ENCODE data around the gene C20orf144. TPM values are rescaled to one million over a fixed set of nuclear protein-coding genes. Genes with fewer than 3 reads are reported as not detected.

C20orf144 gene
- total and polyA plus RNA-seq, 9 of the 15 experiments (the other 6 are each of a cell fraction or from before 2014, with no cell fraction given): 0.04 to 0.23 (median 0.11) TPM; not detected in 2

- TF ChIP-seq ZNF830 (CRISPR knock-in tag; IDR thresholded peaks at IDR 0.05): no peak
- TF ChIP-seq ZFP36 (IDR thresholded peaks at IDR 0.05; ENCODE audit: low read depth, low read length, partially characterized antibody): no peak
- no peak for TF ChIP-seq ILK (tag; IDR thresholded peaks at IDR 0.05; ENCODE audit: borderline replicate concordance, low read depth)
- TF ChIP-seq LARP7 (IDR thresholded peaks at IDR 0.05): peak; percentile 10; the same call in 1 of the 2 replicates
- TF ChIP-seq SMAD2 (IDR thresholded peaks at IDR 0.05; ENCODE audit: low read depth, low read length): no peak
- TF ChIP-seq ZNF175 (CRISPR knock-in tag; IDR thresholded peaks at IDR 0.05; ENCODE audit: low read depth): no peak
- no peak for TF ChIP-seq ZBTB1 (CRISPR knock-in tag; IDR thresholded peaks at IDR 0.05; ENCODE audit: borderline replicate concordance, low read depth)
- TF ChIP-seq MEF2A (IDR thresholded peaks at IDR 0.05; ENCODE audit: control insufficient read depth, low read depth, low read length): no peak
- no peak for TF ChIP-seq PHB2 (IDR thresholded peaks at IDR 0.05; ENCODE audit: low read depth)
- TF ChIP-seq, protein P1, sequence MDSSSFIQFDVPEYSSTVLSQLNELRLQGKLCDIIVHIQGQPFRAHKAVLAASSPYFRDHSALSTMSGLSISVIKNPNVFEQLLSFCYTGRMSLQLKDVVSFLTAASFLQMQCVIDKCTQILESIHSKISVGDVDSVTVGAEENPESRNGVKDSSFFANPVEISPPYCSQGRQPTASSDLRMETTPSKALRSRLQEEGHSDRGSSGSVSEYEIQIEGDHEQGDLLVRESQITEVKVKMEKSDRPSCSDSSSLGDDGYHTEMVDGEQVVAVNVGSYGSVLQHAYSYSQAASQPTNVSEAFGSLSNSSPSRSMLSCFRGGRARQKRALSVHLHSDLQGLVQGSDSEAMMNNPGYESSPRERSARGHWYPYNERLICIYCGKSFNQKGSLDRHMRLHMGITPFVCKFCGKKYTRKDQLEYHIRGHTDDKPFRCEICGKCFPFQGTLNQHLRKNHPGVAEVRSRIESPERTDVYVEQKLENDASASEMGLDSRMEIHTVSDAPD (CRISPR knock-in tag; IDR thresholded peaks at IDR 0.05): no peak
- no peak for TF ChIP-seq E2F6 (IDR thresholded peaks at IDR 0.05; ENCODE audit: borderline replicate concordance in 1 of 2, extremely low read depth in 1 of 2, insufficient read depth in 1 of 2, insufficient read length in 1 of 2, low read depth in 1 of 2, low read length in 1 of 2, poor library complexity in 1 of 2, severe bottlenecking in 1 of 2)
- no peak for TF ChIP-seq HNRNPLL (IDR thresholded peaks at IDR 0.05; ENCODE audit: low read depth, low read length, poor library complexity, severe bottlenecking)
- TF ChIP-seq, protein P2, sequence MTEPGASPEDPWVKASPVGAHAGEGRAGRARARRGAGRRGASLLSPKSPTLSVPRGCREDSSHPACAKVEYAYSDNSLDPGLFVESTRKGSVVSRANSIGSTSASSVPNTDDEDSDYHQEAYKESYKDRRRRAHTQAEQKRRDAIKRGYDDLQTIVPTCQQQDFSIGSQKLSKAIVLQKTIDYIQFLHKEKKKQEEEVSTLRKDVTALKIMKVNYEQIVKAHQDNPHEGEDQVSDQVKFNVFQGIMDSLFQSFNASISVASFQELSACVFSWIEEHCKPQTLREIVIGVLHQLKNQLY (CRISPR knock-in tag; conservative IDR thresholded peaks at IDR 0.05): no peak
- no peak for TF ChIP-seq GTF3C2 (IDR thresholded peaks at IDR 0.05; ENCODE audit: borderline replicate concordance, extremely low read depth, insufficient read length)
- no peak for TF ChIP-seq KDM1A (IDR thresholded peaks at IDR 0.05)
- 0 out of 2 replicates have a peak, but pooled peaks have one; percentile 3 for TF ChIP-seq THRB (CRISPR knock-in tag; conservative IDR thresholded peaks at IDR 0.05)
- no peak for TF ChIP-seq ERF (CRISPR knock-in tag; IDR thresholded peaks at IDR 0.05)
- TF ChIP-seq CGGBP1 (CRISPR knock-in tag; IDR thresholded peaks at IDR 0.05): no peak
- no peak for TF ChIP-seq SOX6 (IDR thresholded peaks at IDR 0.05)
Measured at GRCh38 chr20:33709905-33710541, 47.9 kb downstream of the C20orf144 start (continued).

All from K562 (cell line).